Measurements from ENCODE around the gene NDFIP2.

The NDFIP2 gene

GRCh38 chr13:79496188-79496587 is 15.2 kb downstream of the NDFIP2 start:
- DNase-seq (ENCODE audit: low spot score), result no peak

GRCh38 chr13:79497064-79497463 is 16.1 kb downstream of the NDFIP2 start:
- DNase-seq (ENCODE audit: low spot score), result no peak

GRCh38 chr13:79497852-79498251 is 16.9 kb downstream of the NDFIP2 start:
- no peak for DNase-seq (ENCODE audit: low spot score)

GRCh38 chr13:79500829-79501228 is 19.9 kb downstream of the NDFIP2 start:
- DNase-seq (ENCODE audit: low spot score), result no peak

- no peak for DNase-seq (ENCODE audit: low spot score)
Observed at GRCh38 chr13:79501538-79502232, 20.7 kb downstream of the NDFIP2 start.

- no peak for DNase-seq (ENCODE audit: low spot score)
Observed at GRCh38 chr13:79502859-79503468, 22.0 kb downstream of the NDFIP2 start.

GRCh38 chr13:79503473-79504017 is 22.6 kb downstream of the NDFIP2 start:
- no peak for DNase-seq (ENCODE audit: low spot score)

- DNase-seq (ENCODE audit: low spot score), result no peak
Observed at GRCh38 chr13:79508224-79508961, 27.4 kb downstream of the NDFIP2 start.

GRCh38 chr13:79511611-79512010 is 30.7 kb downstream of the NDFIP2 start:
- no peak for DNase-seq (ENCODE audit: low spot score)

- no peak for DNase-seq (ENCODE audit: low spot score)
Observed at GRCh38 chr13:79512950-79513349, 32.0 kb downstream of the NDFIP2 start.

- DNase-seq (ENCODE audit: low spot score), result no peak
Observed at GRCh38 chr13:79516595-79516994, 35.6 kb downstream of the NDFIP2 start.

- DNase-seq (ENCODE audit: low spot score), result no peak
Observed at GRCh38 chr13:79519255-79519654, 38.3 kb downstream of the NDFIP2 start.

- DNase-seq (ENCODE audit: low spot score), result no peak
Observed at GRCh38 chr13:79522583-79522982, 41.6 kb downstream of the NDFIP2 start.

- no peak for DNase-seq (ENCODE audit: low spot score)
Observed at GRCh38 chr13:79525064-79525857, 44.3 kb downstream of the NDFIP2 start.

GRCh38 chr13:79527698-79528097 is 46.7 kb downstream of the NDFIP2 start:
- no peak for DNase-seq (ENCODE audit: low spot score)

- no peak for DNase-seq (ENCODE audit: low spot score)
Observed at GRCh38 chr13:79528356-79528755, 47.4 kb downstream of the NDFIP2 start.

- no peak for DNase-seq (ENCODE audit: low spot score)
Observed at GRCh38 chr13:79528759-79529191, 47.8 kb downstream of the NDFIP2 start.

GRCh38 chr13:79529817-79530216 is 48.9 kb downstream of the NDFIP2 start:
- no peak for DNase-seq (ENCODE audit: low spot score)

GRCh38 chr13:79530270-79530669 is 49.3 kb downstream of the NDFIP2 start:
- DNase-seq (ENCODE audit: low spot score), result no peak

- DNase-seq (ENCODE audit: low spot score), result no peak
Observed at GRCh38 chr13:79531542-79532254, 50.7 kb downstream of the NDFIP2 start.

GRCh38 chr13:79532576-79532975 is 51.6 kb downstream of the NDFIP2 start:
- no peak for DNase-seq (ENCODE audit: low spot score)

Measured in AG08396 (cell line).